CD4-positive, alpha-beta T cell treated with Interleukin-15 for 4 hours (primary cell): Measurements from ENCODE around the gene SPDYC.
A peak's percentile ranks its signal among the peaks of the same experiment; 100 is the strongest.

Experiments used
- DNase-seq: peaks from one replicate; pipeline ENCODE4 v3.0.0-alpha.2; 2020; ENCODE audit warnings: low spot score

Gene SPDYC

DNA sequence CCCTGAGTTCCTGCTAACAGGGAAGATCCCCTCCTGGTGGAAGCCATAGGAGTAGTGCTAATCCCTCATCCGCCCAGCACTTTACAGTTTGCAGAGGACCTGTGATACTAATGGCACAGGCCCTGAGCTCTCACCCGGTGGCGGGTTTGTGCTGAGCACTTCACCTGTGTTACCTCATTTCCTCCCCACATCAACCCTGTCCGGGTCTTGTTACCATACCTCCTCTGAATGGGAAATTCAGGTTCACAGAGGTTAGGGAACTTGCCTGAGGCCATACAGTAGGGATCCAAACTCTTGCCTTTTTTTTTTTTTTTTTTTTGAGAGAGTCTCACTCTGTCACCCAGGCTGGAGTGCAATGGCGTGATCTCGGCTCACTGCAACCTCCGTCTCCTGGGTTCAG, 36.9 kb downstream of the SPDYC start:
- DNase-seq: no peak

DNA sequence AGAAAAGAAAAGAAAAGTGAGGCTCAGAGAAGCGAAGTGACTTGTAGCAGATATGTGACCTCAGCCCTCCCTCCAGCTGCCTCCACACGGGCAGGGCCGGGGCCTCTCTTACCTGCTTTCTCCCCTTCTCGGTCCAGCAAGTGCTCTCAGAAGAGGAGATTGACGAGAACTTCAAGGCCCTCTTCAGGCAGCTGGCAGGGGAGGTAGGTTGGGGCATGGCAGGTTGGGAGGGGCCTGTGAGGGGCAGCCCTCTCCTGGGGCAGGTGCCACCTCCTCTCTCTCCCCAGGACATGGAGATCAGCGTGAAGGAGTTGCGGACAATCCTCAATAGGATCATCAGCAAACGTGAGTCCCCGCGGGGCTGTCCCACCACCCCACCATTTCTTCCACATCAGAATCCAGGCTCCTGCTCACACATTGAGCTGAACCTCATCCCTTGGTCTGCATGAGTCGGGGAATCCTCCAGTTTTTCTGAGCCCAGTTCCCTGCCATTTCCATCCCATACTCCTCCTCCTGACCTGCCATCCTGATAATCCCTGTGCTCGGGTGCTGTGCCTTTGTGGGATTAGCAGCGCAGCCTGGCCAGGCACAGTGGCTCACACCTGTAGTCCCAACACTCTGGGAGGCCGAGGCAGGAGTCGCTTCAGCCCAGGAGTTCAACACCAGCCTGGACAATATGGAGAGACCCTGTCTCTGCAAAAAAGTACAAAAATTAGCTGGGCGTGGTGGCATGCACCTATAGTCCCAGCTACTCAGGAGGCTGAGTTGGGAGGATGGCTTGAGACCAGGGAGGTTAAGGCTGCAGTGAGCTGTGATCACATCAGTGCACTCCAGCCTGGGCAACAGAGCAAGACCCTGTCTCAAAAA, 38.1 kb downstream of the SPDYC start:
- no peak for DNase-seq

DNA sequence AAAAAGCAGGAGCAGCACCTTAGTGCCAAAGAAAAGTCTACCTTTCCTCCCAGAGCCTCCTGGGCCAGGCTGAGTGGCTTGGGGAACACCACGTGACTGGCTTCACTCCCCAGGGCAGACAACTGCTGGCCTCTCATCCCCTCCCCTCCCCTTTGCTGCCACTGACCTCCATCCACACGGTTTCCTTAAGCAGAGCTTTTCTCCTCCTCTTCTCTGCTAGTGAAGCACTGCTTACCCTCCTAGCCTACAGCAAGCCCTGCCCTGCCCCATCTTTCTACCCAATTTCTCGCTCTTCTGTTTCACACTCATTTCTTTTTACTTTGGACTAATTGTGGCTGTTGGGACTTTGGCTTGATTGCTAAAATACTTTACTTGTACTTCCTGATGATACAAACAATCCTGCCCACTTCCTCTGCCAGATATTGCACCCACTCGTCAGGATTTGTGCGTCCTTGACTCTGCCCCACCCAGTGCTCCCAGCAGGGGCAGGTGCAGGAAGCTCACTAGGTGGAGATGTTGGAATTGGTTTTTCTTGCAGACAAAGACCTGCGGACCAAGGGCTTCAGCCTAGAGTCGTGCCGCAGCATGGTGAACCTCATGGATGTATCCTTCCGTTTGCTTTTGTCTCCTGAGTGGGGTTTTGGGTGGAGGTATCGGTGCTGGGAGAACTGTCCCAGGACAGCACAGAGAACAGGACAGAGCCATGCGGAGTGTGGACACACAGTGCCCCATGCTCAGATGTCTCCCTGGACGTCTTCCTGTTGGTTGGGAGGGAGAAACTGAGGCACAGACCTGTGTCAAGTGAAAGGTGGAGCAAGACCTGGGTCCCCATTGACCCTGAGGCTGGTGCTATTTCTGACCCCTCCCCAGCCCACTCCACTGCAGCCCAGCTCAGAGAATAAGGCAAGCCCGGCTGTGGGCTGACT, 39.0 kb downstream of the SPDYC start:
- DNase-seq: no peak

DNA sequence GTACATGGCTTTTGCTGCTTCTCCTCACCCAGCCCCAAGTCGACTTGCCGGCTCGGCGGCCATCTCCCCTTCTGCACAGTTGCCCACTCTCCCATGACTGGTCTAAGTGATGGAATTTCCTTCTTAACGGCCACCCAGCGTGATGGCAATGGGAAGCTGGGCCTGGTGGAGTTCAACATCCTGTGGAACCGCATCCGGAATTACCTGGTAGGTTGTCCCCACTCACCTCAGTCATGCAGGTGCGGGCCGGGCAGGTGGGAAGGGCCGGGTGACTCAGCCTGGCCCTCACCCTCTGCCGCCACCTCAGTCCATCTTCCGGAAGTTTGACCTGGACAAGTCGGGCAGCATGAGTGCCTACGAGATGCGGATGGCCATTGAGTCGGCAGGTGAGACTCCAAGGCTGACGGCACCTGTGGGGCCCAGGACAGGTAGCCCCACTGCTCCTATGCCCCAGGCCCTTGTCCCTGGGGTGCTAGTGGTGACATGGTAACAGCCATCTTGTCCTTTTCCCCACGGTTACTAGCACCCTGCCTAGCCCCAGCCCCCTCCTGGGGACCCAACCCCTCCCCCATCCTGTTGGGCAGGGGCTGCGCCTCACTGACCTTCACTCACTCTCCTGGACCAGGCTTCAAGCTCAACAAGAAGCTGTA, 39.8 kb downstream of the SPDYC start:
- no peak for DNase-seq

DNA sequence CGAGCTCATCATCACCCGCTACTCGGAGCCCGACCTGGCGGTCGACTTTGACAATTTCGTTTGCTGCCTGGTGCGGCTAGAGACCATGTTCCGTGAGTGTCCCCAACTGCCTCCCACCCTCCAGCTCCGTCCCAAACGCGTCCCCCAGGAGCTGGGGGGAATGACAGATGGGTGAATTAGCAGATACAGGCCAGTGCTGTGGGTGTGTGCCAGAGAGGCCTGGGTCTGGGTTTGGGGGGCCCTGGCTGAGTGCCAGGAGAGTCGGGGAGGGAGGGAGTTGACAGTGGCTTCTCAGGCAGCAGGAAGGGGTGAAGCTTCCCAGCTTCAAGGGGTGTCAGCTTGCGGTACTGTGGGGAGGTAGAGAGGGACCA, 40.3 kb downstream of the SPDYC start:
- no peak for DNase-seq

DNA sequence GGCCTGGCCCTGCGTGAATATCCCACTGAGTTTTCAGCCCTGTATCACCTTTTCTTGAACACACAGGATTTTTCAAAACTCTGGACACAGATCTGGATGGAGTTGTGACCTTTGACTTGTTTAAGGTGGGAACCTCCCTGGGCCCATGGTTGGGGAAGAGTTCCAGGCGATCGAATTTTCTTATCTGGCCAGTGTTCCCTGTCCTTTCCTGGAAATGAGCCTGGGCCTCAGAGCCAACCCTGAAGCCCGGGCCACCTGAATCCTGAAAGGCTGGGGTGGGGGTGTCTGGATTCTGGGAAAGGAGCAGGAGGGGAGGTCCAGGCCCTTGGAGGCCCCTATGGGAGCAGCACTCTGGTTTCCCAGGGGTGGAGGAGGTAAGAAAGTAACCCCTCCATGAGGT, 40.7 kb downstream of the SPDYC start:
- no peak for DNase-seq

DNA sequence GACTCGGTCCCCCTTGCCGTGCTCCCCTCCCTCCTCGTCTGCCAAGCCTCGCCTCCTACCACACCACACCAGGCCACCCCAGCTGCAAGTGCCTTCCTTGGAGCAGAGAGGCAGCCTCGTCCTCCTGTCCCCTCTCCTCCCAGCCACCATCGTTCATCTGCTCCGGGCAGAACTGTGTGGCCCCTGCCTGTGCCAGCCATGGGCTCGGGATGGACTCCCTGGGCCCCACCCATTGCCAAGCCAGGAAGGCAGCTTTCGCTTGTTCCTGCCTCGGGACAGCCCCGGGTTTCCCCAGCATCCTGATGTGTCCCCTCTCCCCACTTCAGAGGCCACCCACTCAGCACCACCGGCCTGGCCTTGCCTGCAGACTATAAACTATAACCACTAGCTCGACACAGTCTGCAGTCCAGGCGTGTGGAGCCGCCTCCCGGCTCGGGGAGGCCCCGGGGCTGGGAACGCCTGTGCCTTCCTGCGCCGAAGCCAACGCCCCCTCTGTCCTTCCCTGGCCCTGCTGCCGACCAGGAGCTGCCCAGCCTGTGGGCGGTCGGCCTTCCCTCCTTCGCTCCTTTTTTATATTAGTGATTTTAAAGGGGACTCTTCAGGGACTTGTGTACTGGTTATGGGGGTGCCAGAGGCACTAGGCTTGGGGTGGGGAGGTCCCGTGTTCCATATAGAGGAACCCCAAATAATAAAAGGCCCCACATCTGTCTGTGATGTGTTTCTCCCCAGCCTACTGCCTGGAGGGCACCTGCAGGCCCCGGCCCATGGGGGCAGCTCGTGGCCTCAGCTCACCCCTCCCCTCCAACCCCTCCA, 41.5 kb downstream of the SPDYC start:
- DNase-seq: no peak

DNA sequence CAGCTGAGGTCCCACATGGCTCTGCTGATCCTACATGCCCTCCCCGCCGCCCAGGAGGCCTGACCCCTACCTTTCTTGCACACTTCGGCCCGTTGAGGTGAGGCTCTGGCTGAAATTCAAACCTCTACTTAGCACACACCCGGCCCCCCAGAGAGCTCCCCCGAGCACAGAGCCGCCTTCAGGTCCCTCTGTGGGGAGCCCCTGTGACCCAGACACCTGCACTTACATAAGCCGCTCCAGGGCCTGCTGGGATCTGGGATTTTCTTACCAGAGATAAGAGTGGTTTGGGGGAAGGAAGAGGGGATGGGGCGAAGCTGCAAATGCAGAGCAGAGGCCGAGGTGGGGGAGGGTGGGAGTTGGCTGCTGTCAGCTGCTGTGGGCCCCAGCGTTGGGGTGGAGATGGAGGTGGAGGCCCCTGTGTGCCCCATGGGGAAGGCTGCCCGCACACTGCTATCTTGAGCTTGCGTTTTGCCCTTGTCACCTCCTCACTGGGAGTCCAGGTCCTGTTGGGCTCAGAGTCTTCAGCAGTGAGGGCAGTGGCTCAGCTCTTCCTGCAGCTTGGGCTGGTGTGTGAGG, 42.3 kb downstream of the SPDYC start:
- no peak for DNase-seq

DNA sequence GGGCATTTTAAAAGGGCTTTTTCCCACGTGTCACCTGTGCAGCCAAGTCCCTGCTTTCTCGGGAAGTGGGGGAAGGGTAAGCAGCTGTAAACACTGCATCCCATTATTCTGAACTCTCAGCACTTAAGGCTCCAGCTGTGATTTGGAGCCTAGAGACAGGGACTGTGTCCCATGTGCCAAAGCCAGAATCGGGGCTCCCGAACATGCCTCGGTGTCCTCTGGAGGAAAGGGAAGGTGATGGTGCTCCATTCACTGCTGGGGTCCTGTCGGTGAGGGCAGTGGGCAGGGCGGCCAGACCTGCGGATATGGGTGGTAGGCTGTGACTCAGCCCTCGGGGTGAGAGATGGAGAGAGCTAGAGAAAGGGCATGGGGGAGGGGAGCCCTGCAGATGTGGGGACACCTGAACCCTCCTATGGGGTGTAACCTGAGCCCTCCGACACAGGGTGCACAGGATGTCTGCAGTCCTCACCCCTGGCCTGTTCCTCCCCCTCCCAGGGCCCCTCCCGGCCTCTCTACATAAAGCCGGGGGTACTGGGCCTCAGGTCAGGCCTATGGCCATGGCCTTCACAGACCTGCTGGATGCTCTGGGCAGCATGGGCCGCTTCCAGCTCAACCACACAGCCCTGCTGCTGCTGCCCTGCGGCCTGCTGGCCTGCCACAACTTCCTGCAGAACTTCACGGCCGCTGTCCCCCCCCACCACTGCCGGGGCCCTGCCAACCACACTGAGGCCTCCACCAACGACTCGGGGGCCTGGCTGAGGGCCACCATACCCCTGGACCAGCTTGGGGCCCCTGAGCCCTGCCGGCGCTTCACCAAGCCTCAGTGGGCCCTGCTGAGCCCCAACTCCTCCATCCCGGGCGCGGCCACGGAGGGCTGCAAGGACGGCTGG, 43.5 kb downstream of the SPDYC start:
- peak; percentile 2 for DNase-seq

DNA sequence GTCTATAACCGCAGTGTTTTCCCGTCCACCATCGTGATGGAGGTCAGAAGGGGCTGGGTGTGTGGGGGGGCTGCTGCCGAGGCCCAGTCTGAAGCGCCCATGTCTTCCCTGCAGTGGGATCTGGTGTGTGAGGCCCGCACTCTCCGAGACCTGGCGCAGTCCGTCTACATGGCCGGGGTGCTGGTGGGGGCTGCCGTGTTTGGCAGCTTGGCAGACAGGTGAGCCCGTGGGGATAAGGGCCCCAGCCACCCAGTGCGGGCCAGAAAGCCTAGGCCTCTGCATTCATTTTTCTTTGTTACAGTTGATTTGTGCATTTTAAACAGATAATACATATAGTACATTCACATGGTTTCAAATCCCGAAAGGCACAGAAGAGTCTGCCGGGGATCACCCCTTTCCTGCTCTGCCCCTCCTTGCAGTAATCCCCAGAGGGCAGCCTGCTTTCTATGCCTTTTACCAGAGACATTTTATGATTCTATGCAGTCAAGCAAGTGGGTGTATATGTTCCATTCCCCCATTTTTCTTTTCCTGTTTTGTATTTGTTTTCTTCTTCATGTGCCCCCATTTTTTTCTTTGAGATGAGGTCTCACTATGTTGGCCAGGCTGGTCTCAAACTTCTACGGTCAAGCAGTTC, 44.3 kb downstream of the SPDYC start:
- no peak for DNase-seq

DNA sequence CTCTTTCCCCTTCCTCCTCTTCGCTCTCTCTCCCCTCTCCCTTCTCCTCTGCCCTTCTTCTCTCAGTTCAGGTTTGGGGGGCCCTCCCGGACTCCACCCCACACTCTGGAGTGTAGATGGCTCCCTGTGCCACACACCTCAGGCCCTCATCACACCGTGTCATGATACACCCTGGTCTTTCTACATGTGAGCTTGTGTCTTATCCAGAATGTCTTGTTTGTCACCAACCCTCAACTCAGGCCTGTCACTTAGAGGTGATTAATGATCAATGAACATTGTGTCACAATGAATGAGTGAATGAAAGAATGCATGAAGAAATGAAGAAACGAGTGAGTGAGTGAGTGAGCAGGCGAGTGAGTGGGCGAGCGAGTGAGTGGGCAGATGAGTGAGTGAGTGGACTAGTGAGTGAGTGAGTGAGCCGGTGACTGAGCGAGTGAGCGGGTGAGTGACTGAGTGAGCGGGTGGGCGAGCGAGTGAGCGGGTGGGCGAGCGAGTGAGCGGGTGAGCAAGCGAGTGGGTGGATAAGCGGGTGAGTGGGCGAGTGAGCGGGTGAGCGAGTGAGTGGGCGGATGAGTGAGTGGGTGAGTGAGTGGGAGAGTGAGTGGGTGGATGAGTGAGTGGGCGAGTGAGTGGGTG, 45.5 kb downstream of the SPDYC start:
- DNase-seq: no peak

DNA sequence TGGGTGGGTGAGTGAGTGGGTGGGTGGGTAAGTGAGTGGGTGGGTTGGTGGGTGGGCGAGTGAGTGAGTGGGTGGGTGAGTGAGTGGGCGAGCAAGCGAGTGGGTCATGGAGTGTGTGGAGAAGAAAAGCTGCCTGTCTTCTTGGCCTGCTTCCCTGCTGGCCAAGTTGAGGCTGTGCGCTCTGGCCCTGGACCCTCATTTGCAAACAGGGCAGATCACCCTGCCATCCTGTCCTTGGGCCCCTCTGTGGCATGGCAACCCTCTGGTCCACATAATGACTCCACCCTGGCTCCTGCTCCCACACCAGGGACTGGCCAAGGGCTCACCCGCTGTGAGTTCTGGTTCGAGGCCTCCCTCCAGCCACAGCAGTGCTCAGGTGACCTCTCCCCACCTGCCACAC, 46.8 kb downstream of the SPDYC start:
- no peak for DNase-seq

DNA sequence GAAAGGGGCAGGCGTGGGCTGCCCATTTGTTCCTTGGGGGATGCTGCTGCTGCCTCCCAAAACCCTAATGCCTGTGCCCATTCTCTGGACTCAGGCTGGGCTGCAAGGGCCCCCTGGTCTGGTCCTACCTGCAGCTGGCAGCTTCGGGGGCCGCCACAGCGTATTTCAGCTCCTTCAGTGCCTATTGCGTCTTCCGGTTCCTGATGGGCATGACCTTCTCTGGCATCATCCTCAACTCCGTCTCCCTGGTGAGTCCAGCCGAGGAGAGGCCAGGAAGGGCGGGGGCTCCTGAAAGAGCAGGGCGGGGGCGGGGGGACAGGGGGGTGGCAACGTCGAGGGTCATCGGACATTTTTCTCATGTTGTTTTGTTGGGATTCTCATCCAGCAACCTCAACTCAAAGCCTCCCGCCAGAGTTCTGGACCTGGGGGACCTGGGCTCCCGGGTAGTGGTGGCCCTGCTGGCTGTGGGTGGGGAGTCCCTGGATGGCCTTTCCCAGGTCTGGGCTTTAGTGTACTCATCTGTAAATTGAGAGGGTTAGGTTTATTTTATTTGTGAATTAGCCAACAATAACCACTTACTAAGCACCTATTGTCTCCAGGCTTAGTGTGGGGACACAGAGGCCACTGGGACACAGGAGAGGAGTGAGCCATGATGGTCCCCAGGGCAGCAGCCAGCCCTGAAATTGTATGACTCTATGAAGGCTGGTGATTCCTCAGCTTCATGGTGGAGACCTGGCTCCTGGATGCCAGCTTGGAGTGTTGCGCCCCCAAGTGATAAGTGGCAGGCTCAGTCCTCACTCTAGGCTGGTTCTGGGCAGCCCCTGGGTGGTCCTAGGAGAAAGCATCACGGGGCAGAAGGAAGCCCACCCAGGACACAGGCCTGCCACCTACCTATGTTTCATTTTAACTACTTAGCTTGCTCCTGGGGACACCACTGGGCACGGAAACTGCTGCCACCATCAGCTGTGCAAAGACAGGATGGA, 47.7 kb downstream of the SPDYC start:
- DNase-seq: no peak

DNA sequence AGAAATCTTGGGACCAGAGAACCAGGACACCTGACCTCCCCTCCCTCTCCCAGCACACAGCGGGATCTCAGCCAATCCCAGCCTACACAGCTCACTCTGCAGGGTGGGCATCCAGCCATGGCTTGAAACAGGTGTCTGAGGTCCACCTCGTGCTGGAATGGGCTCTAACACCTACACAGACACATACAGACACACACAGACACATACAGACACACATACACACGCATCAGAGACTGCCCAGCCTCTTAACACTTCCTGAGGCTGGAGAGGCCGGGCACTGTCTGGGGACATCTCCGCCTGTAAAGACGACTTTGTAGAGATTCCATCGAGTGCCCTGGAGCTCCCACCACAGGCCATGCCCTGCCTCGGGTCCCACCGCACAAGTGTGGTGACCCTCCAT, 48.4 kb downstream of the SPDYC start:
- no peak for DNase-seq

DNA sequence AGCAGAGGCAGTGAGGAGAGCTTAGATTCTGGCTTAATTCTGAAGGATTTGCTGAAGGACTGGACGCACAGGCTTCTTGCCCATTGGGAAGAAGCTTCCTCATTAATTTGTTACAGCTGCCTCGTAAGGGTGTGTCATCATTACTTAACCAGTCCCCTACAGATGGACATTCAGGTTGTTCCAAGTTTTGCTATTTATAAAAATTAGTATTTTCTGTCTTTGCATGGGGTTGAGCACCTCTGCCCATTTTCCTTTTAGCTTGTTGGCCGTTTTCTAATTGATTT, 49.8 kb downstream of the SPDYC start:
- DNase-seq: no peak

DNA sequence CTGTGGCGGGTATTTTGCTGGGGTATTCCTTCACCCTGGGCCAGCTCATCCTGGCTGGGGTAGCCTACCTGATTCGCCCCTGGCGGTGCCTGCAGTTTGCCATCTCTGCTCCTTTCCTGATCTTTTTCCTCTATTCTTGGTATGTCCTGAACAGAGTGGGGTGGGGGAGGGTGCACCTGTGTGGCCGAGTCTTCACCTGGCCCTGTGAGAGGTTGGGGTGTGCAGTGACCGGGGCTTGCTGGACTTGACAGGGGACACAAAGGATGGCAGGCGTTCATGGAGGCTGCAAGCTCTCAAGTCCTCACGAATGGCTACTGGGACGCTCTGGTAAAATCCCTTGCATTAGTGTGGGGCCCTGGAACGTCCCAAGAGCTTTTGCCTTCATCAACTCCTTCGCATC, 51.0 kb downstream of the SPDYC start:
- DNase-seq: no peak
